ENCODE results near the gene KDM2B.

KDM2B gene

GRCh38 chr12:121550974-121551634 lies 29.7 kb downstream of the KDM2B start:
- no peaks in the 10 kb centered on the region for H3K79me1 ChIP-seq (replicated peaks; ENCODE audit: low read length, poor library complexity, severe bottlenecking)
- 93% methylated on average over 13 of the region's 13 CpGs for WGBS

GRCh38 chr12:121549075-121549474 lies 31.7 kb downstream of the KDM2B start:
- no peak overlapping the region for H3K4me3 ChIP-seq (ENCODE audit: insufficient read depth in 1 of 2, low read depth in 1 of 2, low read length in 2 of 2)
- H3K23ac ChIP-seq (ENCODE audit: low read length in 2 of 2), result no peak overlapping the region
- no peak for DNase-seq
- no peaks in the 10 kb centered on the region for H3K9me3 ChIP-seq (ENCODE audit: control insufficient read depth, low read length)
- no peak overlapping the region for H3K4me2 ChIP-seq (ENCODE audit: low read length, poor library complexity, severe bottlenecking)
- H2BK120ac ChIP-seq (ENCODE audit: low read depth, low read length), result no peak overlapping the region
- 97% methylated on average over 4 of the region's 7 CpGs for WGBS
- peaks cover 19 to 26% of the 10 kb centered on the region in 2 experiments for H3K36me3 ChIP-seq (ENCODE audit: control insufficient read depth in 1 of 2, insufficient read depth in 2 of 2, low read depth in 1 of 2, low read length in 2 of 2)
- no peaks in the 10 kb centered on the region for H3K4me1 ChIP-seq (ENCODE audit: control insufficient read depth, insufficient read depth, low read depth, low read length)
- H3K18ac ChIP-seq (ENCODE audit: low read depth in 1 of 2, low read length in 2 of 2), result no peak overlapping the region
- no peak overlapping the region for H3K4ac ChIP-seq (ENCODE audit: low read depth in 1 of 2, low read length in 2 of 2)
- no peaks in the 10 kb centered on the region for H3K27me3 ChIP-seq (ENCODE audit: control insufficient read depth in 1 of 2, insufficient read depth in 1 of 2, low read length in 2 of 2)
- H2BK12ac ChIP-seq (ENCODE audit: low read length in 2 of 2), result peak overlapping the region in 1 of 2 experiments; percentile 7
- H4K91ac ChIP-seq (ENCODE audit: low read length), result no peak overlapping the region
- H2BK15ac ChIP-seq (ENCODE audit: low read depth, poor library complexity, severe bottlenecking), result no peak overlapping the region
- no peak overlapping the region for H2BK5ac ChIP-seq (ENCODE audit: low read depth, low read length, poor library complexity, severe bottlenecking)
- no peak overlapping the region for H2AK5ac ChIP-seq (ENCODE audit: low read length, severe bottlenecking)
- H3K79me1 ChIP-seq (replicated peaks; ENCODE audit: low read length, poor library complexity, severe bottlenecking), result no peaks in the 10 kb centered on the region
- no peak overlapping the region for H2AFZ ChIP-seq (ENCODE audit: low read depth, low read length)
- peak overlapping the region in 1 of 2 experiments; percentile 1 for H3K14ac ChIP-seq (ENCODE audit: low read length in 2 of 2)
- H4K8ac ChIP-seq (ENCODE audit: low read length), result no peak overlapping the region
- no peak overlapping the region for H3K9ac ChIP-seq (ENCODE audit: low read length)
- no peak overlapping the region for H3K27ac ChIP-seq (ENCODE audit: low read length, poor library complexity, severe bottlenecking)

More at GRCh38 chr12:121550974-121551634, 29.7 kb downstream of the KDM2B start:
- Histone ChIP-seq H2BK15ac (ENCODE audit: low read depth, poor library complexity, severe bottlenecking) (no peak overlapping the region), H2AK5ac (ENCODE audit: low read length, severe bottlenecking) (no peak overlapping the region), H3K9ac (ENCODE audit: low read length) (no peak overlapping the region), H3K36me3 (ENCODE audit: control insufficient read depth in 1 of 2, insufficient read depth in 2 of 2, low read depth in 1 of 2, low read length in 2 of 2) (peaks cover 17 to 26% of the 10 kb centered on the region in 2 experiments), H3K18ac (ENCODE audit: low read depth in 1 of 2, low read length in 2 of 2) (no peak overlapping the region), H3K27ac (ENCODE audit: low read length, poor library complexity, severe bottlenecking) (no peak overlapping the region), H2AFZ (ENCODE audit: low read depth, low read length) (no peak overlapping the region), H3K23ac (ENCODE audit: low read length in 2 of 2) (no peak overlapping the region), H3K14ac (ENCODE audit: low read length in 2 of 2) (no peak overlapping the region), H2BK12ac (ENCODE audit: low read length in 2 of 2) (no peak overlapping the region), H3K4me2 (ENCODE audit: low read length, poor library complexity, severe bottlenecking) (no peak overlapping the region), H4K8ac (ENCODE audit: low read length) (no peak overlapping the region), H4K91ac (ENCODE audit: low read length) (no peak overlapping the region), H3K4ac (ENCODE audit: low read depth in 1 of 2, low read length in 2 of 2) (no peak overlapping the region), H3K9me3 (ENCODE audit: control insufficient read depth, low read length) (no peaks in the 10 kb centered on the region), H3K4me3 (ENCODE audit: insufficient read depth in 1 of 2, low read depth in 1 of 2, low read length in 2 of 2) (no peak overlapping the region), H2BK5ac (ENCODE audit: low read depth, low read length, poor library complexity, severe bottlenecking) (no peak overlapping the region), H2BK120ac (ENCODE audit: low read depth, low read length) (no peak overlapping the region), H3K27me3 (ENCODE audit: control insufficient read depth in 1 of 2, insufficient read depth in 1 of 2, low read length in 2 of 2) (no peaks in the 10 kb centered on the region), H3K4me1 (ENCODE audit: control insufficient read depth, insufficient read depth, low read depth, low read length) (no peaks in the 10 kb centered on the region)
- no peak for DNase-seq

- Histone ChIP-seq H2BK15ac (ENCODE audit: low read depth, poor library complexity, severe bottlenecking) (no peak overlapping the region), H3K4ac (ENCODE audit: low read depth in 1 of 2, low read length in 2 of 2) (no peak overlapping the region), H2BK12ac (ENCODE audit: low read length in 2 of 2) (no peak overlapping the region), H3K27ac (ENCODE audit: low read length, poor library complexity, severe bottlenecking) (no peak overlapping the region), H3K4me3 (ENCODE audit: insufficient read depth in 1 of 2, low read depth in 1 of 2, low read length in 2 of 2) (no peak overlapping the region), H3K79me1 (replicated peaks; ENCODE audit: low read length, poor library complexity, severe bottlenecking) (no peaks in the 10 kb centered on the region), H3K9ac (ENCODE audit: low read length) (no peak overlapping the region), H3K27me3 (ENCODE audit: control insufficient read depth in 1 of 2, insufficient read depth in 1 of 2, low read length in 2 of 2) (no peaks in the 10 kb centered on the region), H2BK5ac (ENCODE audit: low read depth, low read length, poor library complexity, severe bottlenecking) (no peak overlapping the region), H3K23ac (ENCODE audit: low read length in 2 of 2) (no peak overlapping the region), H3K36me3 (ENCODE audit: control insufficient read depth in 1 of 2, insufficient read depth in 2 of 2, low read depth in 1 of 2, low read length in 2 of 2) (peaks cover 19 to 24% of the 10 kb centered on the region in 2 experiments), H3K4me1 (ENCODE audit: control insufficient read depth, insufficient read depth, low read depth, low read length) (peaks cover 4% of the 10 kb centered on the region), H2AFZ (ENCODE audit: low read depth, low read length) (no peak overlapping the region), H3K4me2 (ENCODE audit: low read length, poor library complexity, severe bottlenecking) (no peak overlapping the region), H4K8ac (ENCODE audit: low read length) (no peak overlapping the region), H3K14ac (ENCODE audit: low read length in 2 of 2) (no peak overlapping the region), H3K9me3 (ENCODE audit: control insufficient read depth, low read length) (no peaks in the 10 kb centered on the region), H2AK5ac (ENCODE audit: low read length, severe bottlenecking) (no peak overlapping the region), H2BK120ac (ENCODE audit: low read depth, low read length) (no peak overlapping the region), H4K91ac (ENCODE audit: low read length) (no peak overlapping the region), H3K18ac (ENCODE audit: low read depth in 1 of 2, low read length in 2 of 2) (no peak overlapping the region)
- no peak for DNase-seq
- 96% methylated on average over 6 of the region's 6 CpGs for WGBS
These were observed 35.3 kb downstream of the KDM2B start for GRCh38 chr12:121545480-121545879.

- 76% methylated on average over 3 of the region's 8 CpGs for WGBS
- no peaks in the 10 kb centered on the region for H3K27me3 ChIP-seq (ENCODE audit: control insufficient read depth in 1 of 2, insufficient read depth in 1 of 2, low read length in 2 of 2)
These were observed 37.0 kb downstream of the KDM2B start for GRCh38 chr12:121543786-121544185.

More at GRCh38 chr12:121543786-121544185, 37.0 kb downstream of the KDM2B start:
- Histone ChIP-seq H3K9me3 (ENCODE audit: control insufficient read depth, low read length) (no peaks in the 10 kb centered on the region), H3K4me1 (ENCODE audit: control insufficient read depth, insufficient read depth, low read depth, low read length) (peaks cover 4% of the 10 kb centered on the region), H2AK5ac (ENCODE audit: low read length, severe bottlenecking) (no peak overlapping the region), H3K79me1 (replicated peaks; ENCODE audit: low read length, poor library complexity, severe bottlenecking) (no peaks in the 10 kb centered on the region), H4K91ac (ENCODE audit: low read length) (no peak overlapping the region), H3K36me3 (ENCODE audit: control insufficient read depth in 1 of 2, insufficient read depth in 2 of 2, low read depth in 1 of 2, low read length in 2 of 2) (peaks cover 13 to 18% of the 10 kb centered on the region in 2 experiments), H2BK120ac (ENCODE audit: low read depth, low read length) (no peak overlapping the region), H3K27ac (ENCODE audit: low read length, poor library complexity, severe bottlenecking) (no peak overlapping the region), H2BK15ac (ENCODE audit: low read depth, poor library complexity, severe bottlenecking) (no peak overlapping the region), H2BK5ac (ENCODE audit: low read depth, low read length, poor library complexity, severe bottlenecking) (no peak overlapping the region), H3K4me3 (ENCODE audit: insufficient read depth in 1 of 2, low read depth in 1 of 2, low read length in 2 of 2) (no peak overlapping the region), H3K18ac (ENCODE audit: low read depth in 1 of 2, low read length in 2 of 2) (no peak overlapping the region), H2BK12ac (ENCODE audit: low read length in 2 of 2) (no peak overlapping the region), H3K4me2 (ENCODE audit: low read length, poor library complexity, severe bottlenecking) (no peak overlapping the region), H3K4ac (ENCODE audit: low read depth in 1 of 2, low read length in 2 of 2) (no peak overlapping the region), H2AFZ (ENCODE audit: low read depth, low read length) (no peak overlapping the region), H4K8ac (ENCODE audit: low read length) (no peak overlapping the region), H3K14ac (ENCODE audit: low read length in 2 of 2) (no peak overlapping the region), H3K23ac (ENCODE audit: low read length in 2 of 2) (no peak overlapping the region), H3K9ac (ENCODE audit: low read length) (no peak overlapping the region)
- no peak for DNase-seq
